ENCODE data around the gene HLA-DOB.

- TF ChIP-seq PPARA (CRISPR knock-in tag; IDR thresholded peaks at IDR 0.05; ENCODE audit: borderline replicate concordance) (no peak), PATZ1 (CRISPR knock-in tag; IDR thresholded peaks at IDR 0.05; ENCODE audit: borderline replicate concordance) (no peak), ZFP30 (CRISPR knock-in tag; IDR thresholded peaks at IDR 0.05) (no peak), OSR1 (CRISPR knock-in tag; IDR thresholded peaks at IDR 0.05) (no peak)
These were observed 14.1 kb upstream of the HLA-DOB start for GRCh38 chr6:32830936-32831335.
